ENCODE data around the gene CDC5L. TPM values are rescaled to one million over a fixed set of nuclear protein-coding genes. Genes with fewer than 3 reads are reported as not detected.

The CDC5L gene
- total RNA-seq, 2 experiments from 2014 or later = 17.9 to 18.8 TPM

- Mint-ChIP-seq H3K27me3 (ENCODE audit: low read depth) (no peaks in the 10 kb centered on the region), H3K9me3 (no peaks in the 10 kb centered on the region), H3K36me3 (ENCODE audit: low read depth) (peaks cover 17% of the 10 kb centered on the region), H3K4me1 (ENCODE audit: low read depth) (no peaks in the 10 kb centered on the region), H3K27ac (no peak overlapping the region), H3K4me3 (no peak overlapping the region)
- no peak for DNase-seq
- intact Hi-C loops (cut with micrococcal nuclease) = no loop called here
- CTCF ChIA-PET = interaction anchor here (0.5 to 2.4 kb wide), 9 partner anchors 9 to 574 kb away, joined by 3 to 5 read pairs (median 4); partner anchors contain the start of gene AARS2
Measured at GRCh38 chr6:44428682-44429081, 41.2 kb downstream of the CDC5L start.

GRCh38 chr6:44430326-44430725 lies 42.8 kb downstream of the CDC5L start:
- no peaks in the 10 kb centered on the region for H3K27me3 Mint-ChIP-seq (ENCODE audit: low read depth)
- no peaks in the 10 kb centered on the region for H3K9me3 Mint-ChIP-seq
- CTCF ChIA-PET = interaction anchor here (0.6 to 3.3 kb wide), 4 partner anchors 14 to 28 kb away, joined by 4 to 12 read pairs (median 10); no protein-coding TSS in a partner anchor
- intact Hi-C loops (cut with micrococcal nuclease) = no loop called here
- H3K27ac Mint-ChIP-seq = no peak overlapping the region
- peaks cover 2% of the 10 kb centered on the region for H3K4me1 Mint-ChIP-seq (ENCODE audit: low read depth)
- no peak overlapping the region for H3K4me3 Mint-ChIP-seq
- no peak for DNase-seq
- peaks cover 20% of the 10 kb centered on the region for H3K36me3 Mint-ChIP-seq (ENCODE audit: low read depth)

GRCh38 chr6:44431118-44431725 lies 43.7 kb downstream of the CDC5L start:
- H3K9me3 Mint-ChIP-seq = no peaks in the 10 kb centered on the region
- H3K27ac Mint-ChIP-seq = no peak overlapping the region
- H3K4me1 Mint-ChIP-seq (ENCODE audit: low read depth) = peaks cover 2% of the 10 kb centered on the region
- H3K27me3 Mint-ChIP-seq (ENCODE audit: low read depth) = no peaks in the 10 kb centered on the region
- CTCF ChIA-PET = interaction anchor here (0.5 to 3.3 kb wide), 12 partner anchors 8 to 1660 kb away, joined by 3 to 12 read pairs (median 4); no protein-coding TSS in a partner anchor
- intact Hi-C loops (cut with micrococcal nuclease) = loop anchor here (1.0 kb wide), 1 partner anchor 25 kb away; no protein-coding TSS in a partner anchor
- peaks cover 15% of the 10 kb centered on the region for H3K36me3 Mint-ChIP-seq (ENCODE audit: low read depth)
- DNase-seq = peak; percentile 68
- no peak overlapping the region for H3K4me3 Mint-ChIP-seq

GRCh38 chr6:44432227-44432626 lies 44.7 kb downstream of the CDC5L start:
- peaks cover 18% of the 10 kb centered on the region for H3K36me3 Mint-ChIP-seq (ENCODE audit: low read depth)
- H3K4me1 Mint-ChIP-seq (ENCODE audit: low read depth) = peaks cover 3% of the 10 kb centered on the region
- intact Hi-C loops (cut with micrococcal nuclease) = no loop called here

GRCh38 chr6:44432726-44433125 lies 45.2 kb downstream of the CDC5L start:
- no peak for DNase-seq
- Mint-ChIP-seq H3K4me1 (ENCODE audit: low read depth) (peaks cover 3% of the 10 kb centered on the region), H3K36me3 (ENCODE audit: low read depth) (peaks cover 19% of the 10 kb centered on the region), H3K4me3 (no peak overlapping the region), H3K27ac (no peak overlapping the region), H3K27me3 (ENCODE audit: low read depth) (no peaks in the 10 kb centered on the region), H3K9me3 (no peaks in the 10 kb centered on the region)
- CTCF ChIA-PET = interaction anchor here (1.3 to 3.3 kb wide), 2 partner anchors 21 to 23 kb away, joined by 4 to 11 read pairs; no protein-coding TSS in a partner anchor
- intact Hi-C loops (cut with micrococcal nuclease) = no loop called here

More at GRCh38 chr6:44432227-44432626, 44.7 kb downstream of the CDC5L start:
- CTCF ChIA-PET = interaction anchor here (0.7 to 3.3 kb wide), 6 partner anchors 12 to 1054 kb away, joined by 3 to 12 read pairs (median 6); no protein-coding TSS in a partner anchor
- Mint-ChIP-seq H3K27ac (no peak overlapping the region), H3K27me3 (ENCODE audit: low read depth) (no peaks in the 10 kb centered on the region), H3K9me3 (no peaks in the 10 kb centered on the region), H3K4me3 (no peak overlapping the region)
- DNase-seq = no peak

- DNase-seq = no peak
- no peaks in the 10 kb centered on the region for H3K27me3 Mint-ChIP-seq (ENCODE audit: low read depth)
- H3K4me1 Mint-ChIP-seq (ENCODE audit: low read depth) = peaks cover 3% of the 10 kb centered on the region
- peaks cover 33% of the 10 kb centered on the region for H3K36me3 Mint-ChIP-seq (ENCODE audit: low read depth)
- H3K9me3 Mint-ChIP-seq = no peaks in the 10 kb centered on the region
- intact Hi-C loops (cut with micrococcal nuclease) = no loop called here
- H3K27ac Mint-ChIP-seq = no peak overlapping the region
- CTCF ChIA-PET = interaction anchor here (0.9 to 1.0 kb wide), 2 partner anchors 11 to 20 kb away, joined by 3 to 5 read pairs; no protein-coding TSS in a partner anchor
- H3K4me3 Mint-ChIP-seq = no peak overlapping the region
Measured at GRCh38 chr6:44435500-44435899, 48.0 kb downstream of the CDC5L start.

GRCh38 chr6:44438827-44439226 lies 51.3 kb downstream of the CDC5L start:
- intact Hi-C loops (cut with micrococcal nuclease) = no loop called here
- H3K9me3 Mint-ChIP-seq = peaks cover 19% of the 10 kb centered on the region

GRCh38 chr6:44439270-44440045 lies 52.0 kb downstream of the CDC5L start:
- Mint-ChIP-seq H3K9me3 (peaks cover 19% of the 10 kb centered on the region), H3K4me3 (no peak overlapping the region), H3K4me1 (ENCODE audit: low read depth) (peaks cover 2% of the 10 kb centered on the region), H3K36me3 (ENCODE audit: low read depth) (peaks cover 51% of the 10 kb centered on the region), H3K27ac (no peak overlapping the region), H3K27me3 (ENCODE audit: low read depth) (no peaks in the 10 kb centered on the region)
- DNase-seq = no peak
- intact Hi-C loops (cut with micrococcal nuclease) = no loop called here
- CTCF ChIA-PET = interaction anchor here (0.7 to 1.3 kb wide), 4 partner anchors 8 to 95 kb away, joined by 4 to 6 read pairs (median 4); no protein-coding TSS in a partner anchor

More at GRCh38 chr6:44438827-44439226, 51.3 kb downstream of the CDC5L start:
- Mint-ChIP-seq H3K4me3 (no peak overlapping the region), H3K27me3 (ENCODE audit: low read depth) (no peaks in the 10 kb centered on the region), H3K4me1 (ENCODE audit: low read depth) (peaks cover 2% of the 10 kb centered on the region), H3K27ac (no peak overlapping the region), H3K36me3 (ENCODE audit: low read depth) (peaks cover 53% of the 10 kb centered on the region)
- DNase-seq = no peak
- CTCF ChIA-PET = interaction anchor here (0.9 kb wide), 1 partner anchor 17 kb away, joined by 4 read pairs; no protein-coding TSS in a partner anchor

GRCh38 chr6:44441091-44441855 lies 53.8 kb downstream of the CDC5L start:
- no peak for DNase-seq
- Mint-ChIP-seq H3K4me1 (ENCODE audit: low read depth) (peaks cover 2% of the 10 kb centered on the region), H3K36me3 (ENCODE audit: low read depth) (peaks cover 50% of the 10 kb centered on the region), H3K27ac (no peak overlapping the region), H3K27me3 (ENCODE audit: low read depth) (no peaks in the 10 kb centered on the region), H3K4me3 (no peak overlapping the region), H3K9me3 (peaks cover 19% of the 10 kb centered on the region)
- intact Hi-C loops (cut with micrococcal nuclease) = no loop called here
- CTCF ChIA-PET = no interaction called here

GRCh38 chr6:44442236-44442635 lies 54.7 kb downstream of the CDC5L start:
- DNase-seq = no peak
- intact Hi-C loops (cut with micrococcal nuclease) = no loop called here
- Mint-ChIP-seq H3K4me3 (no peak overlapping the region), H3K27ac (no peak overlapping the region), H3K9me3 (peaks cover 19% of the 10 kb centered on the region), H3K36me3 (ENCODE audit: low read depth) (peaks cover 46% of the 10 kb centered on the region), H3K4me1 (ENCODE audit: low read depth) (no peaks in the 10 kb centered on the region), H3K27me3 (ENCODE audit: low read depth) (no peaks in the 10 kb centered on the region)
- CTCF ChIA-PET = interaction anchor here (1.1 kb wide), 1 partner anchor 14 kb away, joined by 5 read pairs; no protein-coding TSS in a partner anchor

- no peaks in the 10 kb centered on the region for H3K27me3 Mint-ChIP-seq (ENCODE audit: low read depth)
- no peak for DNase-seq
- H3K36me3 Mint-ChIP-seq (ENCODE audit: low read depth) = peaks cover 43% of the 10 kb centered on the region
- H3K4me3 Mint-ChIP-seq = no peak overlapping the region
- no peak overlapping the region for H3K27ac Mint-ChIP-seq
- CTCF ChIA-PET = interaction anchor here (0.6 to 2.1 kb wide), 6 partner anchors 13 to 1221 kb away, joined by 3 to 6 read pairs (median 4); no protein-coding TSS in a partner anchor
- H3K4me1 Mint-ChIP-seq (ENCODE audit: low read depth) = no peaks in the 10 kb centered on the region
- intact Hi-C loops (cut with micrococcal nuclease) = no loop called here
- peaks cover 19% of the 10 kb centered on the region for H3K9me3 Mint-ChIP-seq
Measured at GRCh38 chr6:44442833-44443444, 55.4 kb downstream of the CDC5L start.

All from activated naive CD4-positive, alpha-beta T cell treated with anti-CD3 and anti-CD28 coated beads for 36 hours (primary cell).